ENCODE measurements around the gene CRY2.

DNA sequence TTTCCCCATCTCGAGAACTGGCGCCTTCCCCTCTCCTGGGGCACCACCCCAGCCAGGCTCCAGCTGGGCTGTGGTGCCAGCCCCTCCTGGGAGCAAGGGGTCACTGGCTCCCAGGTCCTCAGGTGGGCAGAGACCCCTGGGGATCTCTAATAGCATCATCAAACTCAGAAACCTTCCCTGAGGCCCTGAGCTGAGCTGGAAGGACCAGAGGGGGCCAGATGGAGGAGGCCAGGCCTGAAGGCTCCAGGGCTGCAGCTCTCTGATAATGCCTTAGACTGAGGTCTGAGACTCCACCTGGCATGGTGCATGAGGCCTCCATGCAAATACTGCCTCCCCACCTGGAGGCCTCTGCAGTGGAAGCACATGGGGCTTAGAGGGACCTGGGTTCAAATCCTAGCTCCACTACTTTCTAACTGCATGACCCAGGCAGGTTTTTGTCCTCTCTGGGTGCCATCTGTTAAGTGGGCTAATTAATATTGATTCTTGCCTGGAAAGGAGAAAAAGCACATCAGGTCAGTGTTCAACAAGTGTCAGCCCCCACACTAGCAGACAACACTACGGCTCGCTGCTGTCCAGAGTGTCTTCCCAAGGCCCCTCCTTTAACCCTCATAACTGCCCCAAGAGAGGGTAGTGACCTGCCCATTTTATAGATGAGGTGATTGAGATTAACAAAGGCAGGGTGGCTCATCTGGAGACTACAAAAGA lies 39.7 kb downstream of the CRY2 start:
- TF ChIP-seq GATA3 (IDR thresholded peaks at IDR 0.05; ENCODE audit: low read depth, low read length): no peak
- no peak for TF ChIP-seq GATA2 (IDR thresholded peaks at IDR 0.05; ENCODE audit: low read depth, low read length)

Data from SH-SY5Y (cell line).